HCT116 (cell line): ENCODE measurements around the gene BRSK2. TPM values are rescaled to one million over a fixed set of nuclear protein-coding genes. Genes with fewer than 3 reads are reported as not detected.

Experiments used
- ATAC-seq: fragments of 200-7000 bp; cut with Tn5 transposase; 2 replicates; pipeline ENCODE4 v1.9.1; 2020; ENCODE audit warnings: mild to moderate bottlenecking, moderate library complexity
- BruUV-seq: library from RNA; stranded (reverse); fragments of 400-500 nt; replicated peaks from 2 replicates; lab custom pipeline; 2021; lab: Mats Ljungman, UMichigan
- CTCF ChIA-PET: fragments of 300-600 bp; sonication (Branson Sonifier 250); formaldehyde crosslinking; loops from one replicate; lab custom pipeline; 2021; ENCODE audit warnings: antibody characterized with exemption; lab: Charles Lee
- POLR2A ChIA-PET: fragments of 300-600, 350-600 bp; sonication (Branson Sonifier 250); formaldehyde crosslinking; loops from one replicate; lab custom pipeline; 2021; ENCODE audit warnings: antibody characterized with exemption; lab: Charles Lee
- RAD21 ChIA-PET, 2 experiments: fragments of 300-600 bp; sonication (Branson Sonifier 250); formaldehyde crosslinking; loops; one replicate each; lab custom pipeline; 2023; ENCODE audit warnings: low total read pairs in 2 of 2; ENCODE audit not compliant: uncharacterized antibody in 2 of 2, unreplicated experiment in 2 of 2, low non-redundant PET in 1 of 2; lab: Charles Lee
- DNase-seq: peaks from one replicate; pipeline ENCODE4 v3.0.0-alpha.2; 2010; ENCODE audit warnings: low read depth, low spot score
- H2AFZ ChIP-seq: fragments of 200-600 bp; shearing (Covaris generic), sonication (generic); 2 replicates; pipeline ENCODE4 v1.6.1; 2017; ENCODE audit warnings: low read depth, mixed run types, mixed read lengths, antibody characterized with exemption, low read length; ENCODE audit not compliant: poor library complexity, severe bottlenecking
- H3K27ac ChIP-seq: 2 replicates; pipeline ENCODE4 v1.5.1; 2012; ENCODE audit warnings: low read depth, low read length
- H3K27me3 ChIP-seq: fragments of 200-600 bp; sonication (generic); 2 replicates; pipeline ENCODE4 v1.6.1; 2016; ENCODE audit warnings: mixed run types, low read length, mixed read lengths; ENCODE audit not compliant: insufficient read depth
- H3K36me3 ChIP-seq, 2 experiments: fragments of 200-500 bp in 1 of 2; fragments of 200-600 bp in 1 of 2; sonication (Bioruptor generic) in 1 of 2; sonication (generic) in 1 of 2; 2 replicates each; pipeline versions ENCODE4 v1.5.1 to v1.6.1; 2014 to 2016; ENCODE audit warnings: low read length in 2 of 2, inconsistent platforms in 1 of 2, mixed read lengths in 1 of 2, mixed run types in 1 of 2; ENCODE audit not compliant: insufficient read depth in 2 of 2, control insufficient read depth in 1 of 2
- H3K4me1 ChIP-seq, 2 experiments: fragments of 200-600 bp in 1 of 2; sonication (generic) in 1 of 2; 2 replicates each; pipeline versions ENCODE4 v1.5.1 to v1.6.1; 2012 to 2017; ENCODE audit warnings: low read length in 2 of 2, inconsistent platforms in 1 of 2, mild to moderate bottlenecking in 1 of 2, mixed read lengths in 1 of 2, mixed run types in 1 of 2, moderate library complexity in 1 of 2; ENCODE audit not compliant: insufficient read depth in 2 of 2, control insufficient read depth in 1 of 2
- H3K4me2 ChIP-seq: fragments of 200-600 bp; sonication (generic); 2 replicates; pipeline ENCODE4 v1.6.1; 2017; ENCODE audit warnings: mixed run types, low read length, mixed read lengths
- H3K4me3 ChIP-seq, 2 experiments: fragments of 200-600 bp in 1 of 2; sonication (generic) in 1 of 2; replicated peaks in 1 of 2; 2 replicates each; pipeline ENCODE4 v1.5.1; 2011 to 2016; ENCODE audit warnings: low read length in 2 of 2, control low read depth in 1 of 2, low read depth in 1 of 2, mild to moderate bottlenecking in 1 of 2, mixed read lengths in 1 of 2, mixed run types in 1 of 2
- H3K79me2 ChIP-seq: fragments of 200-600 bp; sonication (generic); 2 replicates; pipeline ENCODE4 v1.6.1; 2017; ENCODE audit warnings: mild to moderate bottlenecking, mixed run types, low read length, moderate library complexity, mixed read lengths; ENCODE audit not compliant: insufficient read depth
- H3K9ac ChIP-seq: fragments of 200-600 bp; sonication (generic); 2 replicates; pipeline ENCODE4 v1.6.1; 2016; ENCODE audit warnings: low read length, mixed read lengths
- H3K9me2 ChIP-seq: fragments of 200-600 bp; sonication (generic), shearing (Covaris generic); 2 replicates; pipeline ENCODE4 v1.6.1; 2017; ENCODE audit warnings: mixed run types, mild to moderate bottlenecking, moderate library complexity; ENCODE audit not compliant: insufficient read depth
- H3K9me3 ChIP-seq, 2 experiments: fragments of 200-500 bp in 1 of 2; fragments of 200-600 bp in 1 of 2; sonication (Bioruptor generic) in 1 of 2; sonication (generic) in 1 of 2; 2 replicates each; pipeline ENCODE4 v1.6.1; 2014 to 2017; ENCODE audit warnings: low read length in 2 of 2, mixed read lengths in 2 of 2, inconsistent platforms in 1 of 2, low read depth in 1 of 2, mild to moderate bottlenecking in 1 of 2, mixed run types in 1 of 2, moderate library complexity in 1 of 2; ENCODE audit not compliant: control insufficient read depth in 1 of 2, insufficient read depth in 1 of 2
- H4K20me1 ChIP-seq: fragments of 200-600 bp; sonication (generic), shearing (Covaris generic); 2 replicates; pipeline ENCODE4 v1.6.1; 2017; ENCODE audit warnings: mixed run types, mild to moderate bottlenecking, moderate library complexity; ENCODE audit not compliant: insufficient read depth
- ELF1 ChIP-seq: IDR thresholded peaks from 2 replicates; pipeline ENCODE4 v1.6.1; 2012; ENCODE audit warnings: low read depth, borderline replicate concordance
- JUND ChIP-seq: IDR thresholded peaks from 2 replicates; pipeline ENCODE4 v1.6.1; 2012
- POLR2AphosphoS5 ChIP-seq: IDR thresholded peaks from 2 replicates; pipeline ENCODE4 v1.6.1; 2011; ENCODE audit warnings: mild to moderate bottlenecking, low read depth, low read length, moderate library complexity
- SP1 ChIP-seq: IDR thresholded peaks from 2 replicates; pipeline ENCODE4 v1.6.1; 2012; ENCODE audit warnings: low read depth
- ZNF274 ChIP-seq: fragments of 200-500 bp; sonication (Bioruptor generic); IDR thresholded peaks from 2 replicates; pipeline ENCODE4 v1.6.1; 2014; ENCODE audit warnings: mild to moderate bottlenecking, low read depth, low read length, inconsistent platforms
- intact Hi-C: fragments of 100-400 bp; cut with micrococcal nuclease; formaldehyde crosslinking; loops from 2 replicates; pipeline ENCODE4 v1.10.0; 2022
- total RNA-seq: library from RNA; stranded (reverse); gene quantifications from one replicate; pipeline ENCODE4 v1.2.1, GENCODE V29; 2021; ENCODE audit not compliant: unreplicated experiment
- TF ChIP-seq, protein P1 (sequence below), 3 experiments: fragments of 200-600 bp in 1 of 3; sonication (generic) in 1 of 3; IDR thresholded peaks in 2 of 3; conservative IDR thresholded peaks in 1 of 3; 2 replicates each; pipeline ENCODE4 v1.5.1; 2012 to 2017; ENCODE audit warnings: low read depth in 2 of 3, low read length in 2 of 3, antibody characterized with exemption in 1 of 3, borderline replicate concordance in 1 of 3, control low read depth in 1 of 3, mild to moderate bottlenecking in 1 of 3, mixed read lengths in 1 of 3, mixed run types in 1 of 3, moderate library complexity in 1 of 3; ENCODE audit not compliant: insufficient read depth in 1 of 3
- TF ChIP-seq, protein P2 (sequence below): IDR thresholded peaks from 2 replicates; pipeline ENCODE4 v1.6.1; 2011; ENCODE audit warnings: mild to moderate bottlenecking, low read length, moderate library complexity; ENCODE audit not compliant: insufficient replicate concordance; ENCODE audit errors: extremely low read depth

BRSK2 gene
- total RNA-seq, 1 experiment from 2014 or later: 14.0 TPM

DNA sequence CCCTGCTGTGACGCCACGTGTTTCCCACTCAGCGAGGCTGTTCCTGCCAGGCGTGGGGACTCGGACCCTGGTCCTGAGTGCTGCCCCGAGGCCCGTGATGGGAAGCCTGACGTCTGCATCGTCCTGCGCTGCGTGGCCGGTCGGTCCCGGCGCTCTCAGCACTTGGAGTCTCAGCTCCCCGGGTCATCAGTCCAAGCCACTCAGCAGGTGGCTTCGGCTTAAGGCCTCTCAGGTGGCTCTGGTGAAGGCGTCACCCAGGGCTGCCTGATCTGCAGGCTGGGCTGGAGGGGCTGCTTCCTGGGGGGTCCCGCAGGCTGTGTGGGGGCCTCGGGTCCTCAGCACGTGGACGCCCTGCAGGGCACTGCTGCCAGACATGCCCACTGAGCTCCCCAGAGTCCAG lies 35.3 kb downstream of the BRSK2 start:
- no peaks in the 10 kb centered on the region for H3K36me3 ChIP-seq
- no TSS peak for BruUV-seq
- ChIA-PET POLR2A (no interaction called here), CTCF (no interaction called here), RAD21 (no interaction called here)
- H3K9me2 ChIP-seq: no peaks in the 10 kb centered on the region
- DNase-seq (no peak), ATAC-seq (no peak)
- no peak overlapping the region for H2AFZ ChIP-seq
- peaks cover 2 to 3% of the 10 kb centered on the region in 2 experiments; a peak in 2 of 4 replicates for H3K9me3 ChIP-seq
- TF ChIP-seq, protein P1, sequence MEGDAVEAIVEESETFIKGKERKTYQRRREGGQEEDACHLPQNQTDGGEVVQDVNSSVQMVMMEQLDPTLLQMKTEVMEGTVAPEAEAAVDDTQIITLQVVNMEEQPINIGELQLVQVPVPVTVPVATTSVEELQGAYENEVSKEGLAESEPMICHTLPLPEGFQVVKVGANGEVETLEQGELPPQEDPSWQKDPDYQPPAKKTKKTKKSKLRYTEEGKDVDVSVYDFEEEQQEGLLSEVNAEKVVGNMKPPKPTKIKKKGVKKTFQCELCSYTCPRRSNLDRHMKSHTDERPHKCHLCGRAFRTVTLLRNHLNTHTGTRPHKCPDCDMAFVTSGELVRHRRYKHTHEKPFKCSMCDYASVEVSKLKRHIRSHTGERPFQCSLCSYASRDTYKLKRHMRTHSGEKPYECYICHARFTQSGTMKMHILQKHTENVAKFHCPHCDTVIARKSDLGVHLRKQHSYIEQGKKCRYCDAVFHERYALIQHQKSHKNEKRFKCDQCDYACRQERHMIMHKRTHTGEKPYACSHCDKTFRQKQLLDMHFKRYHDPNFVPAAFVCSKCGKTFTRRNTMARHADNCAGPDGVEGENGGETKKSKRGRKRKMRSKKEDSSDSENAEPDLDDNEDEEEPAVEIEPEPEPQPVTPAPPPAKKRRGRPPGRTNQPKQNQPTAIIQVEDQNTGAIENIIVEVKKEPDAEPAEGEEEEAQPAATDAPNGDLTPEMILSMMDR (IDR thresholded peaks at IDR 0.05 in 2 of 3, conservative IDR thresholded peaks at IDR 0.05 in 1 of 3; ENCODE audit: borderline replicate concordance in 1 of 3, insufficient read depth in 1 of 3, low read depth in 2 of 3, low read length in 2 of 3): no peak
- H3K27me3 ChIP-seq: no peaks in the 10 kb centered on the region
- no peak overlapping the region for H3K9ac ChIP-seq
- intact Hi-C loops: no loop called here
- H4K20me1 ChIP-seq: no peaks in the 10 kb centered on the region
- no peak overlapping the region for H3K4me3 ChIP-seq
- no peak overlapping the region for H3K27ac ChIP-seq
- no peaks in the 10 kb centered on the region for H3K79me2 ChIP-seq
- H3K4me1 ChIP-seq: no peaks in the 10 kb centered on the region
- no peak overlapping the region for H3K4me2 ChIP-seq

DNA sequence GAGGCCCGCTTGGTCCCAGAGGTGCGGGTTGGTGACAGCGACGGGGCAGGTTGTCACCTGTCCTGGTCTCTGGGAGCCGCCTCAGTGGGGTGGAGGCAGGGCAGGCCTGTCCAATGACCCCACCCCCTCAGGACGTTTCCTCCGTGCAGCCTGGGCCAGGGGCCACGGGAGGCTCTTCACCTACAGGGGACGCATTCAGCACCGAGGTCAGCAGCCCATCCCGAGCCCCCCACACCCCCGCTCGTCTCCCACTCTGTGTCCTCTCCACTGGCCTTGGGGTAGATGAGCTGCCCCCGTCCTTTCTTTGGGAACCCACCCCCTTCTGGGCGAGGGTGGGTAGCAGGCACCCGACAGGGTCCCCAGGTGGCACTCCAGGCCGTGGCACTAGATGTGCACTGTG lies 35.7 kb downstream of the BRSK2 start:
- DNase-seq (no peak), ATAC-seq (no peak)
- no peaks in the 10 kb centered on the region for H3K79me2 ChIP-seq
- H3K9me3 ChIP-seq: no peaks in the 10 kb centered on the region; a peak in 1 of 4 replicates
- BruUV-seq: no TSS peak
- no peak overlapping the region for H2AFZ ChIP-seq
- H4K20me1 ChIP-seq: no peaks in the 10 kb centered on the region
- H3K4me1 ChIP-seq: no peaks in the 10 kb centered on the region
- no peaks in the 10 kb centered on the region for H3K27me3 ChIP-seq
- no peak overlapping the region for H3K4me2 ChIP-seq
- H3K36me3 ChIP-seq: no peaks in the 10 kb centered on the region
- no peak overlapping the region for H3K9ac ChIP-seq
- H3K27ac ChIP-seq: no peak overlapping the region
- intact Hi-C loops: no loop called here
- ChIA-PET RAD21 (no interaction called here), CTCF (no interaction called here), POLR2A (no interaction called here)
- no peaks in the 10 kb centered on the region for H3K9me2 ChIP-seq
- no peak overlapping the region for H3K4me3 ChIP-seq
- TF ChIP-seq, protein P2, sequence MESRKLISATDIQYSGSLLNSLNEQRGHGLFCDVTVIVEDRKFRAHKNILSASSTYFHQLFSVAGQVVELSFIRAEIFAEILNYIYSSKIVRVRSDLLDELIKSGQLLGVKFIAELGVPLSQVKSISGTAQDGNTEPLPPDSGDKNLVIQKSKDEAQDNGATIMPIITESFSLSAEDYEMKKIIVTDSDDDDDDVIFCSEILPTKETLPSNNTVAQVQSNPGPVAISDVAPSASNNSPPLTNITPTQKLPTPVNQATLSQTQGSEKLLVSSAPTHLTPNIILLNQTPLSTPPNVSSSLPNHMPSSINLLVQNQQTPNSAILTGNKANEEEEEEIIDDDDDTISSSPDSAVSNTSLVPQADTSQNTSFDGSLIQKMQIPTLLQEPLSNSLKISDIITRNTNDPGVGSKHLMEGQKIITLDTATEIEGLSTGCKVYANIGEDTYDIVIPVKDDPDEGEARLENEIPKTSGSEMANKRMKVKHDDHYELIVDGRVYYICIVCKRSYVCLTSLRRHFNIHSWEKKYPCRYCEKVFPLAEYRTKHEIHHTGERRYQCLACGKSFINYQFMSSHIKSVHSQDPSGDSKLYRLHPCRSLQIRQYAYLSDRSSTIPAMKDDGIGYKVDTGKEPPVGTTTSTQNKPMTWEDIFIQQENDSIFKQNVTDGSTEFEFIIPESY: no peak
- TF ChIP-seq POLR2AphosphoS5: no peak
- no peak for TF ChIP-seq SP1
- TF ChIP-seq ZNF274: no peak
- no peak for TF ChIP-seq JUND
- TF ChIP-seq ELF1: no peak
